SJCRH30 (cell line): Measurements from ENCODE around the gene CXCR5. TPM values are rescaled to one million over a fixed set of nuclear protein-coding genes. Genes with fewer than 3 reads are reported as not detected.
A peak's percentile ranks its signal among the peaks of the same experiment; 100 is the strongest.

Experiments
- DNase-seq, 2 experiments: peaks; one replicate each; pipeline ENCODE4 v3.0.0-alpha.2; 2015 to 2020
- H3K27ac ChIP-seq: fragments of 250-450 bp; sonication (Bioruptor Pico); 2 replicates; pipeline ENCODE4 v1.5.1; 2020; ENCODE audit warnings: mild to moderate bottlenecking, moderate library complexity
- H3K27me3 ChIP-seq: fragments of 250-450 bp; sonication (Bioruptor Pico); 2 replicates; pipeline ENCODE4 v1.5.1; 2020; ENCODE audit warnings: mild to moderate bottlenecking, moderate library complexity
- H3K36me3 ChIP-seq: fragments of 250-450 bp; sonication (Bioruptor Pico); 2 replicates; pipeline ENCODE4 v1.5.1; 2020; ENCODE audit warnings: mild to moderate bottlenecking, moderate library complexity
- H3K4me1 ChIP-seq: fragments of 250-450 bp; sonication (Bioruptor Pico); 2 replicates; pipeline ENCODE4 v1.5.1; 2020; ENCODE audit warnings: mild to moderate bottlenecking, moderate library complexity
- H3K4me3 ChIP-seq: fragments of 250-450 bp; sonication (Bioruptor Pico); 2 replicates; pipeline ENCODE4 v1.5.1; 2020; ENCODE audit warnings: mild to moderate bottlenecking, moderate library complexity
- H3K9me3 ChIP-seq: fragments of 250-450 bp; sonication (Bioruptor Pico); replicated peaks from 2 replicates; pipeline ENCODE4 v1.5.1; 2020; ENCODE audit warnings: mild to moderate bottlenecking, moderate library complexity
- total RNA-seq: library from RNA; depleted of rRNA; stranded (reverse); fragments of >200 nt; shearing (Covaris generic); gene quantifications from 2 replicates; pipeline ENCODE4 v1.2.3, GENCODE V29; 2014

CXCR5 gene
- total RNA-seq, 1 experiment from 2014 or later, result not detected

GRCh38 chr11:118857385-118857784, 26.3 kb upstream of the CXCR5 start:
- Histone ChIP-seq H3K4me3 (no peak overlapping the region), H3K27ac (no peak overlapping the region), H3K36me3 (no peaks in the 10 kb centered on the region), H3K9me3 (no peaks in the 10 kb centered on the region), H3K27me3 (no peaks in the 10 kb centered on the region), H3K4me1 (no peaks in the 10 kb centered on the region)
- no peak for DNase-seq

GRCh38 chr11:118859973-118860372, 23.7 kb upstream of the CXCR5 start:
- no peaks in the 10 kb centered on the region for H3K36me3 ChIP-seq
- no peaks in the 10 kb centered on the region for H3K4me1 ChIP-seq
- H3K4me3 ChIP-seq, result no peak overlapping the region
- H3K9me3 ChIP-seq, result no peaks in the 10 kb centered on the region
- no peak for DNase-seq
- no peaks in the 10 kb centered on the region for H3K27me3 ChIP-seq
- no peak overlapping the region for H3K27ac ChIP-seq

GRCh38 chr11:118868659-118869058, 15.0 kb upstream of the CXCR5 start:
- DNase-seq, result no peak
- Histone ChIP-seq H3K4me3 (no peak overlapping the region), H3K9me3 (no peaks in the 10 kb centered on the region), H3K27ac (no peak overlapping the region), H3K27me3 (no peaks in the 10 kb centered on the region), H3K36me3 (no peaks in the 10 kb centered on the region), H3K4me1 (no peaks in the 10 kb centered on the region)

- Histone ChIP-seq H3K27me3 (no peaks in the 10 kb centered on the region), H3K4me1 (no peaks in the 10 kb centered on the region), H3K4me3 (no peak overlapping the region), H3K27ac (no peak overlapping the region), H3K9me3 (no peaks in the 10 kb centered on the region), H3K36me3 (no peaks in the 10 kb centered on the region)
- DNase-seq, result peak in 1 of 2 experiments; percentile 11
Measured at GRCh38 chr11:118870396-118871343, 13.0 kb upstream of the CXCR5 start.

GRCh38 chr11:118872403-118872821, 11.3 kb upstream of the CXCR5 start:
- H3K4me3 ChIP-seq, result no peak overlapping the region
- H3K27ac ChIP-seq, result no peak overlapping the region
- H3K27me3 ChIP-seq, result no peaks in the 10 kb centered on the region
- no peak for DNase-seq
- no peaks in the 10 kb centered on the region for H3K36me3 ChIP-seq
- H3K9me3 ChIP-seq, result no peaks in the 10 kb centered on the region
- no peaks in the 10 kb centered on the region for H3K4me1 ChIP-seq

- H3K9me3 ChIP-seq, result no peaks in the 10 kb centered on the region
- H3K27ac ChIP-seq, result no peak overlapping the region
- H3K36me3 ChIP-seq, result no peaks in the 10 kb centered on the region
- H3K4me1 ChIP-seq, result no peaks in the 10 kb centered on the region
- H3K4me3 ChIP-seq, result no peak overlapping the region
- no peak for DNase-seq
- H3K27me3 ChIP-seq, result no peaks in the 10 kb centered on the region
Measured at GRCh38 chr11:118873804-118874203, 9.9 kb upstream of the CXCR5 start.

GRCh38 chr11:118876286-118876685, 7.4 kb upstream of the CXCR5 start:
- no peaks in the 10 kb centered on the region for H3K4me1 ChIP-seq
- no peaks in the 10 kb centered on the region for H3K27me3 ChIP-seq
- no peak overlapping the region for H3K27ac ChIP-seq
- no peaks in the 10 kb centered on the region for H3K36me3 ChIP-seq
- no peaks in the 10 kb centered on the region for H3K9me3 ChIP-seq
- no peak overlapping the region for H3K4me3 ChIP-seq
- no peak for DNase-seq

- no peak for DNase-seq
- H3K4me1 ChIP-seq, result no peaks in the 10 kb centered on the region
- no peaks in the 10 kb centered on the region for H3K36me3 ChIP-seq
- H3K27me3 ChIP-seq, result no peaks in the 10 kb centered on the region
- no peaks in the 10 kb centered on the region for H3K9me3 ChIP-seq
- H3K4me3 ChIP-seq, result no peak overlapping the region
- no peak overlapping the region for H3K27ac ChIP-seq
Measured at GRCh38 chr11:118877487-118878162, 6.1 kb upstream of the CXCR5 start.

GRCh38 chr11:118878163-118878563, 5.5 kb upstream of the CXCR5 start:
- Histone ChIP-seq H3K27ac (no peak overlapping the region), H3K36me3 (no peaks in the 10 kb centered on the region), H3K4me3 (no peak overlapping the region), H3K27me3 (no peaks in the 10 kb centered on the region), H3K9me3 (no peaks in the 10 kb centered on the region), H3K4me1 (no peaks in the 10 kb centered on the region)
- no peak for DNase-seq

- Histone ChIP-seq H3K4me1 (no peaks in the 10 kb centered on the region), H3K9me3 (no peaks in the 10 kb centered on the region), H3K27me3 (no peaks in the 10 kb centered on the region), H3K27ac (no peak overlapping the region), H3K4me3 (no peak overlapping the region), H3K36me3 (no peaks in the 10 kb centered on the region)
- no peak for DNase-seq
Measured at GRCh38 chr11:118881228-118881627, 2.5 kb upstream of the CXCR5 start.

GRCh38 chr11:118882491-118882890, 1.2 kb upstream of the CXCR5 start:
- Histone ChIP-seq H3K36me3 (no peaks in the 10 kb centered on the region), H3K27ac (no peak overlapping the region), H3K27me3 (no peaks in the 10 kb centered on the region; the same call in 1 of the 2 replicates), H3K4me3 (no peak overlapping the region), H3K4me1 (no peaks in the 10 kb centered on the region), H3K9me3 (no peaks in the 10 kb centered on the region)
- no peak for DNase-seq

GRCh38 chr11:118883004-118883367, 706 bp upstream of the CXCR5 start:
- Histone ChIP-seq H3K4me3 (no peak overlapping the region), H3K36me3 (no peaks in the 10 kb centered on the region), H3K9me3 (no peaks in the 10 kb centered on the region), H3K27me3 (no peaks in the 10 kb centered on the region; the same call in 1 of the 2 replicates), H3K4me1 (no peaks in the 10 kb centered on the region), H3K27ac (no peak overlapping the region)
- no peak for DNase-seq

- Histone ChIP-seq H3K27ac (no peak overlapping the region), H3K4me1 (no peaks in the 10 kb centered on the region), H3K27me3 (no peaks in the 10 kb centered on the region; the same call in 1 of the 2 replicates), H3K4me3 (no peak overlapping the region), H3K36me3 (no peaks in the 10 kb centered on the region), H3K9me3 (no peaks in the 10 kb centered on the region)
- DNase-seq, result no peak
Measured at GRCh38 chr11:118884875-118885274, 1.2 kb downstream of the CXCR5 start.

GRCh38 chr11:118885319-118885718, 1.6 kb downstream of the CXCR5 start:
- Histone ChIP-seq H3K36me3 (no peaks in the 10 kb centered on the region), H3K9me3 (no peaks in the 10 kb centered on the region), H3K4me3 (no peak overlapping the region), H3K4me1 (no peaks in the 10 kb centered on the region), H3K27ac (no peak overlapping the region), H3K27me3 (no peaks in the 10 kb centered on the region; the same call in 1 of the 2 replicates)
- DNase-seq, result no peak

GRCh38 chr11:118885831-118886565, 2.3 kb downstream of the CXCR5 start:
- Histone ChIP-seq H3K9me3 (no peaks in the 10 kb centered on the region), H3K4me1 (no peaks in the 10 kb centered on the region), H3K27me3 (no peaks in the 10 kb centered on the region; the same call in 1 of the 2 replicates), H3K36me3 (no peaks in the 10 kb centered on the region), H3K27ac (no peak overlapping the region), H3K4me3 (no peak overlapping the region)
- no peak for DNase-seq
